Endothelial cell of umbilical vein (primary cell): ENCODE measurements around the gene ATP8A2.

ENCODE experiments used
- EZH2 ChIP-seq: IDR thresholded peaks from 2 replicates; pipeline ENCODE4 v1.6.1; 2012; ENCODE audit warnings: borderline replicate concordance, low read depth, mild to moderate bottlenecking, moderate library complexity, low read length, inconsistent platforms; ENCODE audit not compliant: severe bottlenecking
- GATA2 ChIP-seq: IDR thresholded peaks from 2 replicates; pipeline ENCODE4 v1.7.0; 2011; ENCODE audit warnings: low read depth, mild to moderate bottlenecking, moderate library complexity, mixed read lengths, low read length; ENCODE audit not compliant: insufficient read length, insufficient read depth
- JUN ChIP-seq: IDR thresholded peaks from 2 replicates; pipeline ENCODE4 v1.6.1; 2011; ENCODE audit warnings: borderline replicate concordance, low read depth; ENCODE audit not compliant: insufficient read length, insufficient read depth
- MYC ChIP-seq: IDR thresholded peaks from one replicate; pipeline ENCODE4 v1.6.1; 2011; ENCODE audit warnings: mild to moderate bottlenecking, low read depth, low read length
- POLR2A ChIP-seq: IDR thresholded peaks from 2 replicates; pipeline ENCODE4 v1.6.1; 2012; ENCODE audit warnings: low read depth, mild to moderate bottlenecking, control low read depth, low read length
- POLR2AphosphoS5 ChIP-seq: IDR thresholded peaks from 2 replicates; pipeline ENCODE4 v1.6.1; 2012; ENCODE audit warnings: low read depth, mild to moderate bottlenecking, control low read depth, low read length, moderate library complexity; ENCODE audit not compliant: insufficient read depth
- TF ChIP-seq, protein P1 (sequence below), 2 donors: IDR thresholded peaks; 1 replicate in 1 of 2; 2 replicates in 1 of 2; pipeline ENCODE4 v1.5.1; 2011; ENCODE audit warnings: low read length in 2 of 2, mild to moderate bottlenecking in 2 of 2, moderate library complexity in 2 of 2, control low read depth in 1 of 2, inconsistent platforms in 1 of 2, low read depth in 1 of 2; ENCODE audit not compliant: insufficient read depth in 1 of 2; ENCODE audit errors: extremely low read depth in 1 of 2
- TF ChIP-seq, protein P2 (sequence below): IDR thresholded peaks from 2 replicates; pipeline ENCODE4 v1.6.1; 2011; ENCODE audit not compliant: insufficient read depth, insufficient read length

DNA sequence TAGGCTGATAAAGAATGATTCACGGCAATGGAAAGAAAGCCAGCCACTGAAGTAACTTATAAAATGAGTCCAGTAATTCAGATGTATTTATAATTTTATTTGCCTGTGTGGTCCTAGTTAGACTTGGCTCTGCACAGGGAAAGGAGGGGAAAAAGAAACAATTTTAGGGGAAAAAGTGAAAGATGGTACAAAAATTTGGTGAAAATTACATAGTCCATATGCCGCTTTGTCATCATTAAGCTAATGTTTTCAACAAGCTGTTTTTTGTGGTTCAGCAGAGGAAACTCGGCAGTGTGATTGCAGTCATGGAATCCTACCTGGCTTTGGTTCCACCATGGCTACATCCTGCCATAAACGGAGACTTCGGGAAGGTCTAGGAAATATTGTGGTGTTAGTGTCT is 301.9 kb downstream of the ATP8A2 start:
- TF ChIP-seq EZH2 = no peak
- TF ChIP-seq, protein P1, sequence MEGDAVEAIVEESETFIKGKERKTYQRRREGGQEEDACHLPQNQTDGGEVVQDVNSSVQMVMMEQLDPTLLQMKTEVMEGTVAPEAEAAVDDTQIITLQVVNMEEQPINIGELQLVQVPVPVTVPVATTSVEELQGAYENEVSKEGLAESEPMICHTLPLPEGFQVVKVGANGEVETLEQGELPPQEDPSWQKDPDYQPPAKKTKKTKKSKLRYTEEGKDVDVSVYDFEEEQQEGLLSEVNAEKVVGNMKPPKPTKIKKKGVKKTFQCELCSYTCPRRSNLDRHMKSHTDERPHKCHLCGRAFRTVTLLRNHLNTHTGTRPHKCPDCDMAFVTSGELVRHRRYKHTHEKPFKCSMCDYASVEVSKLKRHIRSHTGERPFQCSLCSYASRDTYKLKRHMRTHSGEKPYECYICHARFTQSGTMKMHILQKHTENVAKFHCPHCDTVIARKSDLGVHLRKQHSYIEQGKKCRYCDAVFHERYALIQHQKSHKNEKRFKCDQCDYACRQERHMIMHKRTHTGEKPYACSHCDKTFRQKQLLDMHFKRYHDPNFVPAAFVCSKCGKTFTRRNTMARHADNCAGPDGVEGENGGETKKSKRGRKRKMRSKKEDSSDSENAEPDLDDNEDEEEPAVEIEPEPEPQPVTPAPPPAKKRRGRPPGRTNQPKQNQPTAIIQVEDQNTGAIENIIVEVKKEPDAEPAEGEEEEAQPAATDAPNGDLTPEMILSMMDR (IDR thresholded peaks at IDR 0.05; ENCODE audit: extremely low read depth in 1 of 2, insufficient read depth in 1 of 2, low read depth in 1 of 2, low read length in 2 of 2) = no peak
- TF ChIP-seq POLR2A = no peak
- TF ChIP-seq POLR2AphosphoS5 = no peak
- TF ChIP-seq JUN = no peak
- no peak for TF ChIP-seq MYC
- TF ChIP-seq, protein P2, sequence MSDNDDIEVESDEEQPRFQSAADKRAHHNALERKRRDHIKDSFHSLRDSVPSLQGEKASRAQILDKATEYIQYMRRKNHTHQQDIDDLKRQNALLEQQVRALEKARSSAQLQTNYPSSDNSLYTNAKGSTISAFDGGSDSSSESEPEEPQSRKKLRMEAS = no peak
- TF ChIP-seq GATA2 = no peak
